HG03460 (cell line): ENCODE results near the gene GARIN6.
A peak's percentile ranks its signal among the peaks of the same experiment; 100 is the strongest.
"Not testable (repeated sequence)": the region's sequence is repeated elsewhere in the genome, so short reads cannot be mapped to it uniquely, and the experiment has no call there.

Experiments
- ATAC-seq: cut with Tn5 transposase; IDR thresholded peaks from one replicate; pipeline ENCODE4 v1.9.1; 2021; ENCODE audit not compliant: unreplicated experiment

GARIN6 gene

GRCh38 chr12:99647453-99647852 lies at the start of gene GARIN6:
TSS of gene GARIN6 (plus strand) at chr12:99647753. CDS start at chr12:99648175, 422 bp downstream.
- no peak for ATAC-seq

DNA sequence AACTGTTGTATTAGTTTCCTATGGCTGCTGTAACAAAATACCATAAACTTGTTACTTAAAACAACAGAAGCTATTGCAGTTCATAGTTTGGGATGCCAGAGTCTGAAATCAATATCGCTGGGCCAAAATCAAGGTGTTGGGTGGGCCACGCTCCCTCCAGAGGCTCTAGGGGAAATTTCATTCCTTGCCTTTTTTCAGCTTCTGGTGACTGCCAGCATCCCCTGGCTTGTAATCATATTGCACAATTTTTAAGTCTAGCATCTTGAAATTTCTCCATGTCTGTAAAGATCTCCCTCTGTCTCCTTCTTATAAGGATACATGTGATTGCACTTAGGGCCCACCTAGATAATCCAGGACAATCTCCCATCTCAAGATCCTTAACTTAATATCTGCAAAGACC lies 48.8 kb upstream of the GARIN6 start:
- no peak for ATAC-seq

GRCh38 chr12:99600388-99600787 lies 47.2 kb upstream of the GARIN6 start:
- peak; percentile 82 for ATAC-seq

DNA sequence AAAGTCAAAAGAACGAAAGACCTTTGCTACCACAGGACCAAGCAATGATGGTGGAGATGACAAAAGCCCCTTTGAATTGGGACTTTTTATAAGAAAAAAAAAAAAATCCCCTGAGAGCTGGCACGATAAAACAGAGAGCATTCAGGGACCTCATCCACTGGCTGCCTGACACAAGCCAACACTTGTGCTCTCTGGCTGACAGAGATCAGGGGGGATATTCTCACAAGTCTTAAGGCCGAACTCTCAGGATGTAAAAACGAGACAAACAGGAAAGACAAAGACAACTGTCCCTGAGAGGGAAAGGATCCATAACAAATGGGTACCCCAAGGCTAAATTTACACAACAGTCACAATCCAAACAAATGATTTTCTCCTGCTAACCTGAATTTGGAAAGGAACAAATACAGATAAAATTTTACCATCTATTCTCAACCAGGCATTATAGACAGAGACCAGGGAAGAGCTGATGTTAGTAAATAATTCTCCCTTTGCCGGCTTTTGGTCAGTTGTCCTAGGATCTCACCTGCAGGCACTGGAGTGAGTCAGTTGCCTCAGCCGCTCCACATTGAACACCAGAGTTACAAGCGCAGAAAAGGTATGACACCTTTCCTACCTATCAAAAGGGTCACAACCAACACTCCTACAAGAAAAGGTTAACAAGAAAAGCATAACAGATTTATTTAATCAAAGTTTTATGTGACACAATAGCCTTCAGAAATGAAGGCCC lies 37.9 kb upstream of the GARIN6 start:
- ATAC-seq = no peak

DNA sequence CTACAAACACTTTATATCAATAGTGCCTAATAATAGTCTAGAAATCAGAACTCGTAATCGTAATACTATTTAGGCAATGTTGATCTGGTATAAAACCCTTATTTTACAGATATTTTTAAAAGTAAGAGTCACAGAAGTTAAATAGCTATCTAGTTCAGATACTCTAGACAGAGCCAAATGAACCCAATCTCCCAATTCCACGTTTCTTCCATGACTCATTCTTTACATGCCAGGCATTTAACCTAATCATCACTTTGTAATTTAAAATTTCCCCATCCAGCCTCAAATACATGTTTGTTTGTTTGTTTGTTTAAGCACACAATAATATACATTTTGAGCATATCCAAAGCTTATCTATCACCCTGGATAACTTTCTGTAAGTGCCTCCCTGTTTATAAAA lies 36.4 kb upstream of the GARIN6 start:
- ATAC-seq = no peak

DNA sequence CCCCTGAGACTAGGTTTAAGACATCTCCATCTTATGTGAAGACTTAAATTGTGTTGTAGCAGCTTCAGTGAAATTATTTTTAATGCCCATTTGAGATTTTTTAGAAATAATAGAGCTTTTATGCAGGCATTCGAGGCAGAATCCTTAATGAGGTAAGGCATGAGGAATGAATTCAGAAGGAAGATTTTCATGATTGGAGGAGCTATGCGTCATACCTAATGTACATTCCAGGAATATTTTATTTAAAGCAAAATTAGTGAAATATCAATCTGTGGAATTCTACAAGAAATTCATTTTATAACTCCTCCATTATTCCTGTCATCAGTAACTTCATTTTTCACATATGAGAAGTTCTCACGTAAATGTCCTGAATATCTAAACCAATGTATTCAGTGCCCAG lies 36.0 kb upstream of the GARIN6 start:
- no peak for ATAC-seq

- ATAC-seq = no peak
These were observed 28.9 kb upstream of the GARIN6 start for GRCh38 chr12:99618657-99619056.

DNA sequence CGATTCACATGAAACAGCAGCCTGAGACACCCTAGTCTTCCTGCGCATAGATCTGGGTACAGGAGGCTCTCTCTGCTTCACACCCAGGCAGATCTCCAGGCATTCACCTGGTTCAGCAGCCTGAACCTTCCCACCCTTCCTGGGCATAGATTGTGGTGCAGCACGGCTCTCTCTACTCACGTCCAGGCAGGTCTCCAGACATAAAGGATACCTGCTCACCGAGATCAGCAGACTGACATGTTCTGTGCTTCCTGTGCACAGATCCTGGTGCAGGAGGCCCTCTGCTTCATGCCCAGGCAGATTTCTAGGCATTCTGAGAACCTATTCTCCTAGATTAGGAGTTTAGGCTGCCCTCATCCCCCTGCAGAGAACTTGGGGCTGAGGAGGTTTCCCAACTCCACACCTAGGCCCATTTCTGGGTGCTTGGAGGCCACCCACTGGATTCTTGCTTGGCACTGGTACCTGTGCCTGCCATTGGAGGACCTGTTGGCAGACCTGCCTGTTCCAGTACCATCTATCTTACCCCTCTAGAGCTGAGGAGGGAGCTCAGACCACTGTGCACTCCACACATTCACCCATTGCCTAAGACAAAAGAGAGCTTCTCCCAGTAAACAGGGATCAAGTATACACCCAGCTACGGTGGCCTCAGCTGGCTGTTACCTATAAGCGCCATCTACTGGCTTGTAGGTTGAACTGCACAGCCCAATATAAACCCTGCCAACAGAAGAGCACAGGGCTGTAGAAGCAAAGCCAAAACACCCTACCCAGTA lies 28.0 kb upstream of the GARIN6 start:
- peak; percentile 93 for ATAC-seq

DNA sequence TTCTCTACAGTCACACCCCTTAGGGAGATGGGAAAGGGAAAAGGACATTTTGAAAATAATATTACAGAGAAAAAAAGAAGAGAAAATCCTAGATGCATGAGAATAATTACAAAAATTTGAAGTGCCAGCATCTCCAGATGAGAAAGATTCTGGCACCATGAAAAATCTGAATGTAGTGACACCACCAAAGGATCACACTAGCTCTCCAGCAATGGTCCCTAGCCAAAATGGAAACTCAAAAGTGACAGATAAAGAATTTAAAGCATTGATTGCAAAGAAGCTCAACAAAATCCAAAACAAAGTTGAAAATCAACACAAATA lies 27.4 kb upstream of the GARIN6 start:
- ATAC-seq = no peak

DNA sequence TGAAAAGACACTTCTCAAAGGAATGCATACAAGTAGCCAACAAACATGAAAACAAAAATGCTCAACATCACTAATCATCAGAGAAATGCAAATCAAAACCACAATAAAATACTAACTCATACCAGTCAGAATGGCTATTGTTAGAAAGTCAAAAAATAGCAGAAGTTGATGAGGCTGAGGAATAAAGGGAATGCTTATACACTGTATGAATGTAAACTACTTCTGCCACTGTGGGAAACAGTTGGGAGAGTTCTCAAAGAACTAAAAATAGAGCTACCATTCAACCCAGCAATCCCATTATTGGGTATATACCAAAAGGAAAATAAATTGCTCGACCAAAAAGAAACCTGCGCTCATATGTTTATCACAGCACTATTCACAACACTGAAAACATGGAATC lies 23.0 kb upstream of the GARIN6 start:
- ATAC-seq = not testable (repeated sequence)

DNA sequence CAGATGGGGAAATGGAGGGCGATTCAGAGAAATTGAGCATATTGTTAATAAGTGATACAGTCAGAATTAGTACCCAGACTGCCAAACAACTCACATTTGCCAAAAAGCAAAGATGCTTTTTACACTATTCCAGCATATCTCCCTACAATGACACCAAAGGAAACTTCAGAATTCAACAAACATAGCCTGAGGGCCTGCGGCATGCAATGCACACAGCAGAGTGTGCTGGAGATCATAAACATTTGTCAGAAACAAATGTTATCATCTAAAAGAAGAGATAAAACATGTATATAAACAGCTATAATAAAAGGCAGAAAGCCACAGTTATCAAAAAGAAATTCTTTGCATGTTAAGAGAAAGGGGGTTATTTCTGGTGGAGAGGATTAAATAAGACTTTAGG lies 20.1 kb upstream of the GARIN6 start:
- no peak for ATAC-seq

- no peak for ATAC-seq
These were observed 2.9 kb upstream of the GARIN6 start for GRCh38 chr12:99644629-99645028.

GRCh38 chr12:99648183-99648582 lies 630 bp downstream of the GARIN6 start:
- no peak for ATAC-seq

GRCh38 chr12:99649551-99649950 lies 2.0 kb downstream of the GARIN6 start:
- ATAC-seq = no peak

GRCh38 chr12:99658671-99659349 lies 11.3 kb downstream of the GARIN6 start:
- ATAC-seq = no peak

- no peak for ATAC-seq
These were observed 23.1 kb downstream of the GARIN6 start for GRCh38 chr12:99670635-99671034.

- no peak for ATAC-seq
These were observed 32.7 kb downstream of the GARIN6 start for GRCh38 chr12:99680276-99680675.

GRCh38 chr12:99686142-99686541 lies 38.6 kb downstream of the GARIN6 start:
- no peak for ATAC-seq

GRCh38 chr12:99695050-99695449 lies 47.5 kb downstream of the GARIN6 start:
- no peak for ATAC-seq
